GM12878 (cell line): ENCODE data around the gene RBBP9. TPM values are rescaled to one million over a fixed set of nuclear protein-coding genes. Genes with fewer than 3 reads are reported as not detected.

ENCODE experiments used
- ATAC-seq: fragments of 200-7000 bp; cut with Tn5 transposase; 3 replicates; pipeline ENCODE4 v1.9.1; 2020; ENCODE audit warnings: mild to moderate bottlenecking, moderate library complexity
- BruUV-seq: library from RNA; stranded (reverse); fragments of 400-500 nt; replicated peaks from 2 replicates; lab custom pipeline; 2021; lab: Mats Ljungman, UMichigan
- CTCF ChIA-PET: fragments of 300-600 bp; sonication (Branson Sonifier 250); formaldehyde crosslinking; extraction: SDS; loops from one replicate; lab custom pipeline; 2021; ENCODE audit warnings: inconsistent platforms; lab: Yijun Ruan, JAX
- POLR2A ChIA-PET: fragments of 350-600 bp; formaldehyde crosslinking; extraction: SDS; loops from one replicate; lab custom pipeline; 2021; ENCODE audit warnings: inconsistent platforms; lab: Charles Lee
- RAD21 ChIA-PET: fragments of 300-600 bp; sonication (Branson Sonifier 250); formaldehyde crosslinking; loops from one replicate; lab custom pipeline; 2023; ENCODE audit warnings: antibody characterized with exemption; ENCODE audit not compliant: unreplicated experiment; lab: Charles Lee
- SMC1A ChIA-PET: fragments of 300-600 bp; sonication (Branson Sonifier 250); formaldehyde crosslinking; loops from one replicate; lab custom pipeline; 2023; ENCODE audit not compliant: unreplicated experiment, uncharacterized antibody; lab: Charles Lee
- DNase-seq: peaks from one replicate; pipeline ENCODE4 v3.0.0-alpha.2; 2011; ENCODE audit warnings: low read depth, low spot score
- FAIRE-seq: peaks from 3 replicates; lab custom pipeline; 2011; peaks lifted over from hg19 to GRCh38; lab: Jason Lieb, UNC
- H2AFZ ChIP-seq: 2 replicates; pipeline ENCODE4 v1.6.0; 2011; ENCODE audit warnings: low read depth, low read length, control low read depth; ENCODE audit not compliant: control insufficient read depth
- H3K27ac ChIP-seq: 2 replicates; pipeline ENCODE4 v1.5.1; 2011; ENCODE audit warnings: control low read depth; ENCODE audit not compliant: control insufficient read depth, insufficient read depth
- H3K27me3 ChIP-seq, 2 experiments: replicated peaks in 1 of 2; 2 replicates each; pipeline versions ENCODE4 v1.6.0 to v1.6.1; 2011; ENCODE audit warnings: low read length in 1 of 2; ENCODE audit not compliant: control insufficient read depth in 2 of 2, insufficient read depth in 2 of 2
- H3K36me3 ChIP-seq, 2 experiments: 2 replicates each; pipeline ENCODE4 v1.5.1; 2011; ENCODE audit warnings: low read length in 1 of 2; ENCODE audit not compliant: control insufficient read depth in 2 of 2, insufficient read depth in 2 of 2
- H3K4me1 ChIP-seq: 2 replicates; pipeline ENCODE4 v1.6.1; 2011; ENCODE audit warnings: mild to moderate bottlenecking, low read length, moderate library complexity, mixed read lengths; ENCODE audit not compliant: control insufficient read depth, insufficient read depth
- H3K4me2 ChIP-seq: 2 replicates; pipeline ENCODE4 v1.6.0; 2011; ENCODE audit warnings: control low read depth; ENCODE audit not compliant: control insufficient read depth, insufficient read depth
- H3K4me3 ChIP-seq: fragments of 200-600 bp; sonication (generic); 2 replicates; pipeline ENCODE4 v1.5.1; 2016
- H3K79me2 ChIP-seq: 2 replicates; pipeline ENCODE4 v1.6.0; 2011; ENCODE audit warnings: low read length; ENCODE audit not compliant: control insufficient read depth, insufficient read depth
- H3K9ac ChIP-seq: 2 replicates; pipeline ENCODE4 v1.8.0; 2011; ENCODE audit warnings: low read length, control low read depth, mixed read lengths; ENCODE audit not compliant: control insufficient read depth, insufficient read depth
- H3K9me3 ChIP-seq: replicated peaks from 3 replicates; pipeline ENCODE4 v1.5.1; 2011; ENCODE audit warnings: mild to moderate bottlenecking, low read length; ENCODE audit not compliant: control insufficient read depth, insufficient read depth
- H4K20me1 ChIP-seq: 2 replicates; pipeline ENCODE4 v1.6.0; 2011; ENCODE audit not compliant: control insufficient read depth, insufficient read depth
- GABPA ChIP-seq: IDR thresholded peaks from 2 replicates; pipeline ENCODE4 v1.6.1; 2014; ENCODE audit warnings: antibody characterized with exemption, low read depth, mild to moderate bottlenecking, inconsistent platforms
- GATAD2B ChIP-seq: fragments of 450-650 bp; conservative IDR thresholded peaks from 2 replicates; pipeline ENCODE4 v1.6.1; 2017; ENCODE audit warnings: low read depth, mild to moderate bottlenecking, moderate library complexity
- IRF5 ChIP-seq: fragments of 450-650 bp; IDR thresholded peaks from 2 replicates; pipeline ENCODE4 v1.6.1; 2017; ENCODE audit warnings: borderline replicate concordance
- NBN ChIP-seq: fragments of 450-650 bp; IDR thresholded peaks from 2 replicates; pipeline ENCODE4 v1.6.1; 2016
- NR2F1 ChIP-seq: fragments of 450-650 bp; conservative IDR thresholded peaks from 2 replicates; pipeline ENCODE4 v1.6.1; 2017; ENCODE audit warnings: mild to moderate bottlenecking
- POU2F2 ChIP-seq: IDR thresholded peaks from 3 replicates; pipeline ENCODE4 v1.6.1; 2011; ENCODE audit warnings: low read depth, mild to moderate bottlenecking, low read length, borderline replicate concordance
- SUZ12 ChIP-seq: fragments of 200-600 bp; sonication (generic); IDR thresholded peaks from one replicate; pipeline ENCODE4 v1.6.1; 2018; ENCODE audit warnings: antibody characterized with exemption, mild to moderate bottlenecking; ENCODE audit not compliant: unreplicated experiment
- TAF1 ChIP-seq: IDR thresholded peaks from 2 replicates; pipeline ENCODE4 v1.6.1; 2011; ENCODE audit warnings: mild to moderate bottlenecking, low read depth, low read length, borderline replicate concordance
- WGBS: methylation state at CpG from one replicate; pipeline ENCODE4 v1.1.6; 2016; ENCODE audit warnings: low lambda C conversion rate; ENCODE audit not compliant: insufficient replicate concordance, insufficient coverage; ENCODE audit errors: missing lambda C conversion rate; 5-methylcytosine and 5-hydroxymethylcytosine counted together
- in situ Hi-C: fragments of 300-500 bp; cut with MboI; formaldehyde crosslinking; loops from 9 replicates; pipeline ENCODE4 v1.14.3; 2018; ENCODE audit warnings: mixed read lengths
- intact Hi-C: fragments of 100-400 bp; cut with micrococcal nuclease; formaldehyde crosslinking; loops from one replicate; pipeline ENCODE4 v1.14.2; 2022; ENCODE audit not compliant: unreplicated experiment
- polyA plus RNA-seq, 11 experiments: library from polyadenylated mRNA; depleted of rRNA in 4 of 11; unstranded in 6 of 11; stranded (reverse) in 5 of 11; fragments of >200 nt; fragmentation: Nextera tagmentation in 4 of 11; fragmentation: Illumina TruSeq in 1 of 11; extraction: Ambion mirVana in 4 of 11; extraction: Trizol in 1 of 11; gene quantifications; 1 replicate in 1 of 11; 2 replicates in 10 of 11; pipeline versions ENCODE4 v1.2.1 to v1.2.3, GENCODE V29; 2011 to 2016; ENCODE audit warnings: inconsistent platforms in 2 of 11, missing spikeins in 2 of 11, low read depth in 1 of 11
- total RNA-seq, 4 experiments: library from RNA; depleted of rRNA in 3 of 4; stranded (reverse); fragments of >200 nt in 3 of 4; fragmentation: Illumina TruSeq in 1 of 4; extraction: Trizol in 1 of 4; gene quantifications; 2 replicates each; pipeline versions ENCODE4 v1.2.1 to v1.2.3, GENCODE V29; 2013 to 2021

Gene RBBP9
- total and polyA plus RNA-seq, 10 of the 15 experiments (the other 5 are each of a cell fraction or from before 2014, with no cell fraction given), result 7.1 to 34.1 (median 16.0) TPM

GRCh38 chr20:18466574-18466893 is 30.5 kb downstream of the RBBP9 start:
- ChIA-PET RAD21 (interaction anchor here (1.6 to 2.6 kb wide), 4 partner anchors 30 to 53 kb away, joined by 4 to 11 read pairs (median 6); partner anchors contain the start of genes RBBP9 and SEC23B), POLR2A (interaction anchor here (0.9 to 2.3 kb wide), 3 partner anchors 30 to 41 kb away, joined by 3 to 20 read pairs (median 13); partner anchors contain the start of genes RBBP9 and SEC23B), CTCF (interaction anchor here (1.0 to 2.0 kb wide), 4 partner anchors 9 to 53 kb away, joined by 3 to 10 read pairs (median 3); partner anchors contain the start of gene SEC23B), SMC1A (interaction anchor here (0.9 to 3.0 kb wide), 6 partner anchors 9 to 100 kb away, joined by 3 to 15 read pairs (median 10); partner anchors contain the start of genes RBBP9, SEC23B and SMIM26)
- H3K79me2 ChIP-seq, result peaks cover 15% of the 10 kb centered on the region
- H3K4me3 ChIP-seq, result peak overlapping the region; percentile 93
- H3K4me1 ChIP-seq, result no peaks in the 10 kb centered on the region; the same call in 1 of the 2 replicates
- in situ Hi-C loops (no loop called here), intact Hi-C loops (loop anchor here (2.0 kb wide), 1 partner anchor 54 kb away; no protein-coding TSS in a partner anchor)
- no peaks in the 10 kb centered on the region for H3K27me3 ChIP-seq
- WGBS, result 2% methylated on average over 15 of the region's 15 CpGs
- peak overlapping the region; percentile 99 for H2AFZ ChIP-seq
- H3K36me3 ChIP-seq, result no peaks in the 10 kb centered on the region; a peak in 1 of 4 replicates
- BruUV-seq, result no TSS peak
- no peaks in the 10 kb centered on the region for H3K9me3 ChIP-seq
- no peak overlapping the region for H3K27ac ChIP-seq
- peak overlapping the region; percentile 97 for H3K4me2 ChIP-seq
- H4K20me1 ChIP-seq, result no peaks in the 10 kb centered on the region
- TF ChIP-seq TAF1 (no peak), NR2F1 (no peak), IRF5 (no peak), SUZ12 (no peak), GATAD2B (no peak), NBN (0 out of 2 replicates have a peak, but pooled peaks have one; percentile 22), GABPA (peak; percentile 77), POU2F2 (no peak)
- FAIRE-seq (no peak), ATAC-seq (peak; percentile 42), DNase-seq (no peak)
- peak overlapping the region; percentile 96 for H3K9ac ChIP-seq
